HG03521 (cell line): ENCODE measurements around the gene C11orf65.
"Not testable (repeated sequence)": the region's sequence is repeated elsewhere in the genome, so short reads cannot be mapped to it uniquely, and the experiment has no call there.

Source experiments
- ATAC-seq: cut with Tn5 transposase; IDR thresholded peaks from one replicate; pipeline ENCODE4 v1.9.1; 2021; ENCODE audit warnings: mild to moderate bottlenecking, moderate library complexity; ENCODE audit not compliant: unreplicated experiment

The C11orf65 gene

GRCh38 chr11:108373505-108373904 lies 93.8 kb downstream of the C11orf65 start:
- ATAC-seq = not testable (repeated sequence)

- ATAC-seq = no peak
Observed at GRCh38 chr11:108370990-108371389, 96.3 kb downstream of the C11orf65 start.

GRCh38 chr11:108370315-108370714 lies 97.0 kb downstream of the C11orf65 start:
- no peak for ATAC-seq

- no peak for ATAC-seq
Observed at GRCh38 chr11:108369064-108369463, 98.3 kb downstream of the C11orf65 start.

GRCh38 chr11:108368134-108368533 lies 99.2 kb downstream of the C11orf65 start:
- no peak for ATAC-seq

GRCh38 chr11:108364159-108364558 lies 103.2 kb downstream of the C11orf65 start:
- ATAC-seq = no peak

GRCh38 chr11:108351468-108351867 lies 115.9 kb downstream of the C11orf65 start:
- no peak for ATAC-seq

- no peak for ATAC-seq
Observed at GRCh38 chr11:108346451-108346850, 120.9 kb downstream of the C11orf65 start.

GRCh38 chr11:108345767-108346166 lies 121.6 kb downstream of the C11orf65 start:
- no peak for ATAC-seq

- no peak for ATAC-seq
Observed at GRCh38 chr11:108343714-108344113, 123.6 kb downstream of the C11orf65 start.

GRCh38 chr11:108341654-108342053 lies 125.7 kb downstream of the C11orf65 start:
- no peak for ATAC-seq

GRCh38 chr11:108340973-108341372 lies 126.4 kb downstream of the C11orf65 start:
- no peak for ATAC-seq

GRCh38 chr11:108338750-108339149 lies 128.6 kb downstream of the C11orf65 start:
- no peak for ATAC-seq

- ATAC-seq = no peak
Observed at GRCh38 chr11:108333403-108333899, 133.9 kb downstream of the C11orf65 start.
